22Rv1 (cell line): ENCODE measurements around the gene KLHL30.

Experiments
- ZFX ChIP-seq: fragments of 450-650 bp; IDR thresholded peaks from 2 replicates; pipeline ENCODE4 v1.6.1; 2017; ENCODE audit warnings: antibody characterized with exemption, borderline replicate concordance
- TF ChIP-seq, protein P1 (sequence below): fragments of 450-650 bp; IDR thresholded peaks from 2 replicates; pipeline ENCODE4 v1.5.1; 2017; ENCODE audit warnings: mild to moderate bottlenecking

DNA sequence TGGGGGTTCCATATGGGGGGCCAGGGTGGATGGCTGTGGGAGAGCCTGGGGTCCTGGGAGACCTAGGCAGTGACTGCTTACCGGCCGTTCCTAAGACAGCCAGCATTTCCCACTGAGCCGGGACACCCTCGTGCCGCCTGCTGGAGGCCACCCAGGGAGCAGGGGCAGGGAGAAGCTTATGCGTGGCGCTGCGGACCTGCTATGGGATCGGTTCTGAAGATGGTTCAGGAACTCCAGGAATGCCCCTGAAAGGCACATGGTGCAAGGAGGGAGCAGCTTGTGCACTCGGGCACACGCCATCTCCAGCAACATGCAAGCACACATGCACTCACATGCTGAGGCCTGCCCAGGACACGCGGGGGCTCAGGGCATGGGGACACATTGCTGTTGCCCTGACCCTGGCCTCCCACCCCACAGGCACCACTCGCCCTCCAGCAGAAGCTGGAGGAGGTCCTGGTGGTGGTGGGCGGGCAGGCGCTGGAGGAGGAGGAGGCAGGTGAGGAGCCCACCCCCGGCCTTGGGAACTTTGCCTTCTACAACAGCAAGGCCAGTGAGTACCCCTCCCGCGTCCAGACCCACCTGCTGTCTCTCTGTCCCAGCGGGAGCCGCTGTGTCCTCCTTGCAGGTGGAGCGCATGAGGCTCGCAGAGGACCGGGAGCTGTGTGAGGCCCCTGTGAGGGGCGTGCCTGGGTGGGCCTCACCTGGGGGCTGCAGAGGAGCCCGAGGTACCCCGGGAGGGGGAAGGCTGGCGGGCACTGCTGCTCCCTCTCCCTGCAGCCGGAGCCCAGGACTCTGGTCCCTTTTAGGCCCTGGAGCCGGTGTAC, 4.1 kb downstream of the KLHL30 start:
- TF ChIP-seq, protein P1, sequence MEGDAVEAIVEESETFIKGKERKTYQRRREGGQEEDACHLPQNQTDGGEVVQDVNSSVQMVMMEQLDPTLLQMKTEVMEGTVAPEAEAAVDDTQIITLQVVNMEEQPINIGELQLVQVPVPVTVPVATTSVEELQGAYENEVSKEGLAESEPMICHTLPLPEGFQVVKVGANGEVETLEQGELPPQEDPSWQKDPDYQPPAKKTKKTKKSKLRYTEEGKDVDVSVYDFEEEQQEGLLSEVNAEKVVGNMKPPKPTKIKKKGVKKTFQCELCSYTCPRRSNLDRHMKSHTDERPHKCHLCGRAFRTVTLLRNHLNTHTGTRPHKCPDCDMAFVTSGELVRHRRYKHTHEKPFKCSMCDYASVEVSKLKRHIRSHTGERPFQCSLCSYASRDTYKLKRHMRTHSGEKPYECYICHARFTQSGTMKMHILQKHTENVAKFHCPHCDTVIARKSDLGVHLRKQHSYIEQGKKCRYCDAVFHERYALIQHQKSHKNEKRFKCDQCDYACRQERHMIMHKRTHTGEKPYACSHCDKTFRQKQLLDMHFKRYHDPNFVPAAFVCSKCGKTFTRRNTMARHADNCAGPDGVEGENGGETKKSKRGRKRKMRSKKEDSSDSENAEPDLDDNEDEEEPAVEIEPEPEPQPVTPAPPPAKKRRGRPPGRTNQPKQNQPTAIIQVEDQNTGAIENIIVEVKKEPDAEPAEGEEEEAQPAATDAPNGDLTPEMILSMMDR, result no peak
- TF ChIP-seq ZFX, result no peak
